Measurements from ENCODE around the gene GPR62.
"Not testable (repeated sequence)": the region's sequence is repeated elsewhere in the genome, so short reads cannot be mapped to it uniquely, and the experiment has no call there.

GPR62 gene

DNA sequence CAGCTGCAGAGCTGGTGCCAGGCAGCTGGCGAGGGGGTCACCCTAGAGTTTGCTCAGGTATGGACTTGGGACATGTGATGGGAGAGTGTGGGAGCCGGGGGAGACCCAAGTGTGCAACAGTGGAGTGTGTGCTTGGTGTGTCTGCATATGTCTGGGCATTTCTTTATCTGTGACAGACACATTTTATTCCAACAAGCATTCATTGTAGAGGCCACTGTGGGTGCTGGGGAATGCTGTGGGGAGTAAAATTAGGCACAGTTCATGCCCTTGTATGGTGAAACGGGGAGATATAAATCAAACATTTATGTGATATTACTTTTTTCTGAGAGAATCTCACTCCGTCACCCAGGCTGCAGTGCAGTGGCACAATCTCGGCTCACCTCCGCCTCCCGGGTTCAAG is 32.4 kb downstream of the GPR62 start:
- in situ Hi-C loops (cut with MboI; ENCODE audit: low pct_unique_long_range_greater_than_20kb, low sequenced_read_pairs, unreplicated experiment), result no loop called here
- TF ChIP-seq, protein P1, sequence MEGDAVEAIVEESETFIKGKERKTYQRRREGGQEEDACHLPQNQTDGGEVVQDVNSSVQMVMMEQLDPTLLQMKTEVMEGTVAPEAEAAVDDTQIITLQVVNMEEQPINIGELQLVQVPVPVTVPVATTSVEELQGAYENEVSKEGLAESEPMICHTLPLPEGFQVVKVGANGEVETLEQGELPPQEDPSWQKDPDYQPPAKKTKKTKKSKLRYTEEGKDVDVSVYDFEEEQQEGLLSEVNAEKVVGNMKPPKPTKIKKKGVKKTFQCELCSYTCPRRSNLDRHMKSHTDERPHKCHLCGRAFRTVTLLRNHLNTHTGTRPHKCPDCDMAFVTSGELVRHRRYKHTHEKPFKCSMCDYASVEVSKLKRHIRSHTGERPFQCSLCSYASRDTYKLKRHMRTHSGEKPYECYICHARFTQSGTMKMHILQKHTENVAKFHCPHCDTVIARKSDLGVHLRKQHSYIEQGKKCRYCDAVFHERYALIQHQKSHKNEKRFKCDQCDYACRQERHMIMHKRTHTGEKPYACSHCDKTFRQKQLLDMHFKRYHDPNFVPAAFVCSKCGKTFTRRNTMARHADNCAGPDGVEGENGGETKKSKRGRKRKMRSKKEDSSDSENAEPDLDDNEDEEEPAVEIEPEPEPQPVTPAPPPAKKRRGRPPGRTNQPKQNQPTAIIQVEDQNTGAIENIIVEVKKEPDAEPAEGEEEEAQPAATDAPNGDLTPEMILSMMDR (IDR thresholded peaks at IDR 0.05; ENCODE audit: extremely low read depth, insufficient read depth, missing control alignments), result no peak
- DNase-seq (ENCODE audit: low spot score), result no peak

GRCh38 chr3:51988286-51989146 is 33.3 kb downstream of the GPR62 start:
- in situ Hi-C loops (cut with MboI; ENCODE audit: low pct_unique_long_range_greater_than_20kb, low sequenced_read_pairs, unreplicated experiment), result no loop called here
- DNase-seq (ENCODE audit: low spot score), result no peak
- TF ChIP-seq, protein P1 (IDR thresholded peaks at IDR 0.05; ENCODE audit: extremely low read depth, insufficient read depth, missing control alignments), result no peak

GRCh38 chr3:51990501-51990971 is 35.4 kb downstream of the GPR62 start:
- in situ Hi-C loops (cut with MboI; ENCODE audit: low pct_unique_long_range_greater_than_20kb, low sequenced_read_pairs, unreplicated experiment); DNase-seq (ENCODE audit: low spot score): not testable (repeated sequence)

- no peak for DNase-seq (ENCODE audit: low spot score)
- in situ Hi-C loops (cut with MboI; ENCODE audit: low pct_unique_long_range_greater_than_20kb, low sequenced_read_pairs, unreplicated experiment), result no loop called here
- TF ChIP-seq, protein P1 (IDR thresholded peaks at IDR 0.05; ENCODE audit: extremely low read depth, insufficient read depth, missing control alignments), result no peak
Observed at GRCh38 chr3:51992017-51992682, 37.0 kb downstream of the GPR62 start.

DNA sequence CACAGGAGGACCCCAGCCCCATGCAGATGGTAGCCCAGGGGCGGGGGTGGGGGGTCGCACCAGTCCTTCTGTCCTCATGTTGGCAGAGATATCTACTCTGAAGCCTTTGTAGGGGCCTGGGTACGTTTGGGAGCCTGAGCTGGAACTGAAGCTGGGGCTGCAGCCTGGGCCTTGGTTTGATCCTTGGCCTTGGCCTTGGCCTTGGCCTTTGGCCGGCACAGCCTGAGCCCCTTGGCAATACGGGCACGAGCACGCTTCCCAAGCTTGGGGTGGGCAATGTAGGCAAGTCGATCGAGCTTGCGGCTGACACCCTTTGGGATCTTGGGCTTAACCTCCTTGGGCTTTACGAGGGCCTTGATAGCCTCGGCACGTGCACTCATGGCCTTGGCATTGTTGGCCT is 38.5 kb downstream of the GPR62 start:
- DNase-seq (ENCODE audit: low spot score); in situ Hi-C loops (cut with MboI; ENCODE audit: low pct_unique_long_range_greater_than_20kb, low sequenced_read_pairs, unreplicated experiment): not testable (repeated sequence)

- no peak for DNase-seq (ENCODE audit: low spot score)
- in situ Hi-C loops (cut with MboI; ENCODE audit: low pct_unique_long_range_greater_than_20kb, low sequenced_read_pairs, unreplicated experiment), result no loop called here
- TF ChIP-seq, protein P1 (IDR thresholded peaks at IDR 0.05; ENCODE audit: extremely low read depth, insufficient read depth, missing control alignments), result no peak
Observed at GRCh38 chr3:51994530-51994929, 39.3 kb downstream of the GPR62 start.

- peak; percentile 94 for DNase-seq (ENCODE audit: low spot score)
- in situ Hi-C loops (cut with MboI; ENCODE audit: low pct_unique_long_range_greater_than_20kb, low sequenced_read_pairs, unreplicated experiment), result no loop called here
- TF ChIP-seq, protein P1 (IDR thresholded peaks at IDR 0.05; ENCODE audit: extremely low read depth, insufficient read depth, missing control alignments), result no peak
Observed at GRCh38 chr3:51995346-51996163, 40.4 kb downstream of the GPR62 start, which contains the start of gene RPL29. TSS of gene RPL29 (minus strand) at chr3:51995895. CDS start at chr3:51995461, 434 bp downstream.
